ENCODE measurements around the gene NPIPA5. TPM values are rescaled to one million over a fixed set of nuclear protein-coding genes. Genes with fewer than 3 reads are reported as not detected.
"Not testable (repeated sequence)": the region's sequence is repeated elsewhere in the genome, so short reads cannot be mapped to it uniquely, and the experiment has no call there.

The NPIPA5 gene
- polyA plus RNA-seq = 1 to 10 TPM in 1 of 3 donors, not detected in 2; 1.1 TPM

DNA sequence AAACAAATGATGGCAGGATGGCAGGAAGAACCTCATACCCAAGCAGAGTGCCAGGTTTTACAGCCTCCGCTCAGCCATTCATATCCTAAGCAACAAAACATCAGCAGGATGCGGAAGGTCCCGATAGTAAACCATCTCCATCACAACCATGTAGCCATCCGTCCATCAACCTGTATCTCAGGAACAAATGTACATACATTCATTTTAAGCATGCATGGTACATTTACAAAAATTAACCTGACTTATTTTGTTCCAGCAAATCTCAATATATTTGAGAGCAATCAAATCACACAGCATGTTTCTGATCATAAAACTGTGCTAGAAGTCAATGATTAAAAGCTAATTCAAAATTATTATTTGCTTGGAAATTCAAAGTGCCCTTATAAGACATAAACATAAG lies at the start of gene NPIPA5:
Gene NPIPA5, minus strand, starts transcription at position 101 of the 400 bp plus-strand sequence. Its CDS starts 0 bp downstream, at position 101.
- not testable (repeated sequence) for DNase-seq; H3K4me1 Mint-ChIP-seq; H3K9me3 Mint-ChIP-seq; H3K36me3 Mint-ChIP-seq; H3K27ac Mint-ChIP-seq; H3K4me3 Mint-ChIP-seq; H3K27me3 Mint-ChIP-seq (ENCODE audit: low read depth in 3 of 3)

DNA sequence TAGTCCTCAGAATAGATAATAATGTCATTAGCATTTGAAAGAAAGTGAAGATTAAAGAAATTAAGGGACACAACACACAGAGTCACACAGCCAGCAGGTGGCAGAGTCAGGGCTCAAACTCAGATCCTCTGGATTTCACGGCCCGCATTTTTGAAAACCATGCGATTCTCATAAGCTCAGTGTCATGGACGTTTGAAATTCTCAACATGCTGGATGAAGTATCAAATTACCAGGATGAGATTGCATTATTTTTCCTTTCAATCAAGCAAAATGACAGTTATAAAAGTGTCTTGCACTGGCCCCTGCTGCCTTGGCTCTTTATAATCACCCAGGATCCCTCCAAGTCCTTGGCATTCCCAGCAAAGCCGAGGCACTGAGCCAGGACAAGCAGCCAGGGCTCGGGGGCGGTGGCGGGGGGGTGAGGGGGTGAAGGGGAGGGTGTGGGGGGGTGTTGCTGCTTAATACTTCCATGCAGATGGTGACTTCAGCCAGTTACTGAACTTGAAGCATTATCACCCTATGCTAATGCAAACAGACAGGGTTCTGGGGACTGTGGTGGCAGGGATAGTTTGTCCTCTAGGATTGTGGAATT lies 49.6 kb upstream of the NPIPA5 start:
- H3K27me3 Mint-ChIP-seq (ENCODE audit: low read depth in 3 of 3) = peaks cover 0 to 10% (median 4%) of the 10 kb centered on the region in 3 donors
- H3K36me3 Mint-ChIP-seq = no peaks in the 10 kb centered on the region
- peak overlapping the region in 2 of 6 donors; percentile 19 to 31 for H3K27ac Mint-ChIP-seq
- H3K4me3 Mint-ChIP-seq = no peak overlapping the region
- H3K4me1 Mint-ChIP-seq = peaks cover 0 to 2% of the 10 kb centered on the region in 2 donors
- H3K9me3 Mint-ChIP-seq = no peaks in the 10 kb centered on the region
- peak; percentile 32 to 52 (median 38) for DNase-seq

- Mint-ChIP-seq H3K36me3 (no peaks in the 10 kb centered on the region), H3K27me3 (ENCODE audit: low read depth in 3 of 3) (peaks cover 0 to 12% (median 10%) of the 10 kb centered on the region in 3 donors), H3K27ac (no peak overlapping the region), H3K4me3 (no peak overlapping the region), H3K4me1 (peaks cover 0 to 2% of the 10 kb centered on the region in 2 donors), H3K9me3 (no peaks in the 10 kb centered on the region)
- no peak for DNase-seq
Observed at GRCh38 chr16:15426796-15427195, 48.7 kb upstream of the NPIPA5 start.

DNA sequence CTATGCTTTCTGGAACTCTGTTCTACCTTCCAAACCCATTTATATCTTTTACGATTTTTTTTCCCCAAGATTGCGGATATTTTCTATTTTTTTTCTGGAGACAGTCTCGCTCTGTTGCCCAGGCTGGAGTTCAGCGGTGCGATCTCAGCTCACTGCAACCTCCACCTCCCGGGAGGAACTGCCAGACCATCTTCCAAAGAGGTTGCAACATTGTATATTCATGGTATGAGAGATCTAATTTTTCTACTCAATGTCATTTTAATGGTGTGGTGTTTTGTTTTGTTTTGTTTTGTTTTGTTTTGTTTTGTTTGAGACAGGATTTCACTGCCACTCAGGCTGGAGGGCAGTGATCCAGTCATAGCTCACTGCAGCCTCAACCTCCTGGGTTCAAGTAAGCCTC lies 47.8 kb upstream of the NPIPA5 start:
- H3K9me3 Mint-ChIP-seq = no peaks in the 10 kb centered on the region
- no peak overlapping the region for H3K4me3 Mint-ChIP-seq
- no peak overlapping the region for H3K27ac Mint-ChIP-seq
- peaks cover 0 to 2% of the 10 kb centered on the region in 2 donors for H3K4me1 Mint-ChIP-seq
- DNase-seq = no peak
- H3K27me3 Mint-ChIP-seq (ENCODE audit: low read depth in 3 of 3) = peaks cover 2 to 10% (median 9%) of the 10 kb centered on the region in 3 donors
- H3K36me3 Mint-ChIP-seq = no peaks in the 10 kb centered on the region

GRCh38 chr16:15422222-15422621 lies 44.1 kb upstream of the NPIPA5 start:
- Mint-ChIP-seq H3K4me3 (no peak overlapping the region), H3K27me3 (ENCODE audit: low read depth in 3 of 3) (peaks cover 2 to 15% (median 9%) of the 10 kb centered on the region in 3 donors), H3K36me3 (no peaks in the 10 kb centered on the region), H3K9me3 (no peaks in the 10 kb centered on the region), H3K4me1 (no peaks in the 10 kb centered on the region), H3K27ac (no peak overlapping the region)
- no peak for DNase-seq

DNA sequence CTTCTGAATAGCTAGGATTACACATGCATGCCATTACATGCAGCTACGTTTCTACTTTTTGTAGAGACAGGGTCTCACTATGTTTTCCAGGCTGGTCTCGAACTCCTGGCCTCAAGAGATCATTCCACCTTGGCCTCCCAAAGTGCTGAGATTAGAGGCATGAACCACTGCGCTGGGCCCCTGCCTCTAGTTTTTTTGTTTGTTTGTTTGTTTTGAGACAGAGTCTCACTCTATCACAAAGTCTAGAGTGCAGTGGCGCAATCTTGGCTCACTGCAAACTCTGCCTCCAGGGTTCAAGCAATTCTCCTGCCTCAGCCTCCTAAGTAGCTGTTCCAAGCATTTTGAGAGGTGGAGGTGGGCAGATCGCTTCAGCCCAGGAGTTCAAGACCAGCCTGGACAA lies 43.6 kb upstream of the NPIPA5 start:
- H3K27me3 Mint-ChIP-seq (ENCODE audit: low read depth in 3 of 3) = peaks cover 2 to 15% (median 9%) of the 10 kb centered on the region in 3 donors
- not testable (repeated sequence) for H3K9me3 Mint-ChIP-seq, H3K4me3 Mint-ChIP-seq, H3K4me1 Mint-ChIP-seq, H3K27ac Mint-ChIP-seq, DNase-seq, H3K36me3 Mint-ChIP-seq

DNA sequence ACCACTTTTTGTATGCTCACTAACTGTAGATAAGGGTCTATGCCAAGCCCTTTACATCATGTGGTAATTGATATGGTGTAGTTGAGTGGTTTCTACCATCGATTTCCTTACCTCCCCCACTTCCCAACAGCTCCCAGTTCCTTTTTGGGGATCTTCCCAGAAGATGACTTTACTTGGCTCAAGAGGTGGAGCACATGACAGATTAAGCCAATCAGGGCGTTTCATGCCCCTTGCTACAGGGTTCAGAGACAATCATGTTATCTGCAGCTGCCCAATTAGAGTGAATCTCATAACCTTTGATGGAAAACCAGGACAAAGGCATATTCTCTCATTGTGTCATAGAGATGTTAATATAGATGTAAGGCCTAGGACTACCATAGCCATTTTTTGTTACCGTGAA lies 40.1 kb upstream of the NPIPA5 start:
- Mint-ChIP-seq H3K27ac (no peak overlapping the region), H3K4me3 (no peak overlapping the region), H3K4me1 (no peaks in the 10 kb centered on the region), H3K9me3 (no peaks in the 10 kb centered on the region), H3K36me3 (no peaks in the 10 kb centered on the region), H3K27me3 (ENCODE audit: low read depth in 3 of 3) (peaks cover 2 to 11% (median 5%) of the 10 kb centered on the region in 3 donors)
- no peak for DNase-seq

DNA sequence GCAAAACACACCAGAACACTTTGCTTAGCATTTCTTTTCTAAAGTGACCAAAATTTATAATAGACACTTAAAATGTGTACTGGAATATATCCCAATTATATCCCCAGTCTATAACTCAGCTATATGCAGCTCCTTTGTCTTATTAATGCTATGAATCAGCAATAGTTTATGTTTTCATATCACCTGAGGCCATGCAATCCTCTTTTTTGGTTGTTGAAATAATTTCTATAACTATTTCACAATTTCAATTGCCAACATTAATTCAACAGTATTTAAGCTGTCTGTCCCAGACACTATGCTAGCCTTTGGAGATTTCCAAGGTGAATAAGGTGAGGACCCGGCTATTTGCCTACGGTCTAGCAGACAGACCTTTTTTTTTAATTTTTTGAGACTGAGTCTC lies 39.1 kb upstream of the NPIPA5 start:
- Mint-ChIP-seq H3K4me3 (no peak overlapping the region), H3K9me3 (no peaks in the 10 kb centered on the region), H3K4me1 (no peaks in the 10 kb centered on the region), H3K27me3 (ENCODE audit: low read depth in 3 of 3) (peaks cover 2 to 7% (median 5%) of the 10 kb centered on the region in 3 donors), H3K27ac (no peak overlapping the region), H3K36me3 (no peaks in the 10 kb centered on the region)
- no peak for DNase-seq

DNA sequence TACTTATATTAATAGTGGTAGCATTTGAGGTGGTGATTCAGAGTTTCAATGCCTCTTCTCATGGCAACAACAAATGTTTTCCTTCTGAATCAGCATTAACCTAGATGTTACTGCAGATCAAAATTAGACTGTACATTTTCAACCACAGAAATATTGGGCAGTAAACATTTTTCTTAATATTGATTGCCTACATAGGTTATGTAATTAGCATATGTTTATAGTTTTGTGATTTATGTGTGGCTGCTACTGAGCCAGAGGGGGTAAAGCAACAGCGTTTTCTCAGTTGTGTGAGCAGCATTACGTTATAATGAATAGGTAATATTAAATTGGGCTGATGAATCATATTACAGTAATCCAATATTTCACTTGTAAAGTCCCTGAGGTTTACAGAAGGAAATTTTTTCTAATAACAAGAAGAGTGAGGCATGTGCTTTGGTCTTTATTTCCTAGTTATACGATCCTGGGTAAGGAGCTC lies 37.5 kb upstream of the NPIPA5 start:
- Mint-ChIP-seq H3K27ac (no peak overlapping the region), H3K4me1 (no peaks in the 10 kb centered on the region), H3K4me3 (no peak overlapping the region), H3K36me3 (no peaks in the 10 kb centered on the region), H3K9me3 (no peaks in the 10 kb centered on the region), H3K27me3 (ENCODE audit: low read depth in 3 of 3) (peaks cover 0 to 8% (median 6%) of the 10 kb centered on the region in 3 donors)
- no peak for DNase-seq

GRCh38 chr16:15409476-15409875 lies 31.4 kb upstream of the NPIPA5 start:
- not testable (repeated sequence) for H3K4me3 Mint-ChIP-seq; H3K9me3 Mint-ChIP-seq; H3K36me3 Mint-ChIP-seq; DNase-seq; H3K27me3 Mint-ChIP-seq (ENCODE audit: low read depth in 3 of 3); H3K4me1 Mint-ChIP-seq
- H3K27ac Mint-ChIP-seq = peak overlapping the region in 1 of 6 donors; percentile 40

- H3K36me3 Mint-ChIP-seq; H3K4me3 Mint-ChIP-seq; H3K27ac Mint-ChIP-seq; DNase-seq; H3K4me1 Mint-ChIP-seq; H3K9me3 Mint-ChIP-seq; H3K27me3 Mint-ChIP-seq (ENCODE audit: low read depth in 3 of 3): not testable (repeated sequence)
Observed at GRCh38 chr16:15407756-15408155, 29.7 kb upstream of the NPIPA5 start.

DNA sequence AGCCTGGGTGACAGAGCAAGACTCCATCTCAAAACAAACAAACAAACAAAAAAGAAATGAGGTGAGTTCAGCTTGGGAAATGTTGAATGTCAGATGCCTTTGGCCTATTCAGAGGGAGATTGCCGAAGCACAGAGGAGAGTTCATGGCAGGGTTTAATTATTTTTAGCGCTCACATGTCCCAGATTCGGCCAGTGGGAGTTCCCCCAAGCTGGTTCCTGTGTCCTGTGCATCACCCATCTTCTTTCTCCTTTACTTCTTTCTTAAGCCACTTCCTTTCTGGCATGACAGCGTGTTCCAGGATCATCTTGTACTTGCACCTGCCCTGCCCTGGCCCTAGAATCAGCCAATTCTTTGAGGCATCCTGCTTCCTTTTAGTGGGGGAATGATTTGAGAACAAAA lies 26.7 kb upstream of the NPIPA5 start:
- Mint-ChIP-seq H3K27me3 (ENCODE audit: low read depth in 3 of 3) (peaks cover 0 to 3% (median 0%) of the 10 kb centered on the region in 3 donors), H3K4me3 (no peak overlapping the region), H3K27ac (no peak overlapping the region), H3K36me3 (no peaks in the 10 kb centered on the region), H3K9me3 (no peaks in the 10 kb centered on the region), H3K4me1 (no peaks in the 10 kb centered on the region)
- DNase-seq = no peak

DNA sequence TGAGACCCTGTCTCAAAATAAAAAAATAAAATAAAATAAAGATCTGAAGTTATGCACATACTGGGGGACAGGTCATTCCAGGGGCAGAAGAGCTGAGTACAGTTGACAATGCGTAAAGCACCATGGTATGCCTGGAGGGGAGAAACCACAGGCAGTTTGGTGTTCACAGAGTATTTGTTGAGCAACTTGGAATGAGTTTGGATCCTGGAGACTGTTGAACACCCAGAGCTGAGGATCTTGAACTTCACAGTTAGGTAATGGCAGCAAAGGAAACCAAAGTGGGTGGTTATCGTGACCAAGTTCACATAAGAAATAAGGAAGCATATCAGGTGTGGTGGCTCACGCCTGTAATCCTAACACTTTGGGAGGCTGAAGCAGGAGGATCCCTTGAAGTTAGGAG lies 26.0 kb upstream of the NPIPA5 start:
- not testable (repeated sequence) for H3K9me3 Mint-ChIP-seq; DNase-seq; H3K4me3 Mint-ChIP-seq; H3K36me3 Mint-ChIP-seq; H3K27ac Mint-ChIP-seq; H3K4me1 Mint-ChIP-seq; H3K27me3 Mint-ChIP-seq (ENCODE audit: low read depth in 3 of 3)

- Mint-ChIP-seq H3K27ac (no peak overlapping the region), H3K4me3 (no peak overlapping the region), H3K36me3 (no peaks in the 10 kb centered on the region), H3K27me3 (ENCODE audit: low read depth in 3 of 3) (peaks cover 3 to 4% (median 3%) of the 10 kb centered on the region in 3 donors), H3K4me1 (no peaks in the 10 kb centered on the region), H3K9me3 (no peaks in the 10 kb centered on the region)
- DNase-seq = no peak
Observed at GRCh38 chr16:15403392-15403995, 25.4 kb upstream of the NPIPA5 start.

DNA sequence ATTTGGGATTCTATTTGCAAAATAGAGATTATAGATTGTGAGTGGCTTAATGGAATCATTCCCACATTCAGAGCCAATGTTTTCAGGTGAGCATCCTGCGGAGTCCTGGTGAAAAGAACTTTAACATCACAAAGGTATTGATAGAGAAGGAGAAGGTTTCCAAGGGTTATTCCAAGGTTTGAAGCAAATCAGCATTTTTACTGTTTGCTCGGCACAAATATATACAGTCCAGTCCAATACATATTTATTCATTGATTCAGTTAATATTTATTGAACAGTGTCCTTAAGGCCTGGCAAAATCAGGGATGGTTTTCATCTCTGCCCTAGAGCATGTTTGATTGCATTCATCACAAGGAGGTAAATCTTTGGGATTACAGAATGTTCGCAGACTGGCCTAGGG lies 23.9 kb upstream of the NPIPA5 start:
- DNase-seq = no peak
- no peaks in the 10 kb centered on the region for H3K36me3 Mint-ChIP-seq
- H3K4me3 Mint-ChIP-seq = no peak overlapping the region
- no peak overlapping the region for H3K27ac Mint-ChIP-seq
- no peaks in the 10 kb centered on the region for H3K9me3 Mint-ChIP-seq
- peaks cover 3 to 8% (median 5%) of the 10 kb centered on the region in 3 donors for H3K27me3 Mint-ChIP-seq (ENCODE audit: low read depth in 3 of 3)
- no peaks in the 10 kb centered on the region for H3K4me1 Mint-ChIP-seq
